HG02798 (cell line): ENCODE measurements around the gene B4GALT5.
A peak's percentile ranks its signal among the peaks of the same experiment; 100 is the strongest.
"Not testable (repeated sequence)": the region's sequence is repeated elsewhere in the genome, so short reads cannot be mapped to it uniquely, and the experiment has no call there.

ENCODE experiments used
- ATAC-seq: cut with Tn5 transposase; IDR thresholded peaks from one replicate; pipeline ENCODE4 v1.9.1; 2021; ENCODE audit warnings: mild to moderate bottlenecking; ENCODE audit not compliant: unreplicated experiment, poor library complexity

The B4GALT5 gene

DNA sequence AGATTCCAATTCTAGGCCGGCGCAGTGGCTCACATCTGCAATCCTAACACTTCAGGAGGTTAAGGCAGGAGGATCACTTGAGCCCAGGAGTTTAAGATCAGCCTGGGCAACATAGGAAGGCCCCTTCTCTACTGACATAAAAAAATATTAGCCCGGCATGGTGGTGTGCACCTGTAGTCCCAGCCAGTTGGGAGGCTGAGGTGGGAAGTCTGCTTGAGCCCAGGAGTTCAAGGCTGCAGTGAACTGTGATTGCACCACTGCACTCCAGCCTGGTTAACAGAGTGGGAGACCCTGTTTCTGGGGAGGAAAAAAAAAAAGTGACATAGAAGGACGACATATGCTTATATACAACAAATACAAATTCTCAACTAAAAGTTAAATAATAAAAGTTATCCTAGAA lies 30.9 kb downstream of the B4GALT5 start:
- no peak for ATAC-seq

DNA sequence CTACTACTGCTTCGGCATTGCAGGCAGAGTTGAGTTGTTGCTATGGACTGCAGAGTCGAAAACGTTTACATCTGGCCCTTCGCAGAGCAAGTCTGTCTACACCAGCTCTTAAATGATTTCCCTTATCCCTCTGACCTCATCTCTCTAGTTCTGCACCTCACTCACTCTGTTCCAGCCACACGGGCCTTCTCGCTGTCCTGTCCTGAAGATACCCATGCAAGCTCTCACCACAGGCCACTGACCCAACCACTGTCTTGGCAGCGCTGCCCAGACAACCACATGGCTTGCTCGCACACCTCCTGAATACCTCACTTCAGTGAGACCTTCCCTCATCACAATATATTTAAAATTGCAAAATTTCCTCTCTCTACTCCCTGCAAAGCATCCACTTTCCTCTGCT lies 31.4 kb downstream of the B4GALT5 start:
- ATAC-seq: no peak

DNA sequence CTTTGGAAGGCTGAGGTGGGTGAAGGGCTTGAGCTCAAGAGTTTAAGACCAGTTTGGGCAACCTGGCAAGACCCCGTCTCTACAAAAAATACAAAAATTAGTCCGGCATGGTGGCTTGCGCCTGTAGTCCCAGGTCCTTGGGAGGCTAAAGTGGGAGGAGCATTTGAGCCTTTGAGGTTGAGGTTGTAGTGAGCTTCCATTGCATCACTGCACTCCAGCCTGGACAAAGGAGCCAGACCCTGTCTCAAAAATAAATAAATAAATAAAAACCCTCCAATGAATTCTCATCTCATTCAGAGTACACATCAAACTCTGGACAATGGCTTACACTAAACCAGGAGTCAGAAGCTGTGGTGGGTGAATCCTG lies 31.8 kb downstream of the B4GALT5 start:
- no peak for ATAC-seq

DNA sequence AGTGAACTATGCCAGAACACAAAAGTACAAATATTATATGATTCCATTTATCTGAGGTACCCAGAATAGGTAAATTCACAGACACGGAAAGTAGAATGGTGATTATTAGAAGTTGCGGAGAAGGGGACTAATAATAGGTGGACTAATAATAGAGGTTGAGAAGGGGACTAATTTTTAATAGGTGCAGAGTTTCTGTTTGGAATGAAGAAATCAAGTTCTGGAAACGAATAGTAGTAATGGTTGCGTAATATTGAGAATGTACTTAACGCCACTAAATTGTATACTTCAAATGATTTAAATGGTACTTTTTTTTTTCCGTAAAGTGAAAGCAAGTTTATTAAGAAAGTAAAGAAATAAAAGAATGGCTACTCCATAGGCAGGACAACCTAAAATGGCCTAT lies 33.2 kb downstream of the B4GALT5 start:
- no peak for ATAC-seq

DNA sequence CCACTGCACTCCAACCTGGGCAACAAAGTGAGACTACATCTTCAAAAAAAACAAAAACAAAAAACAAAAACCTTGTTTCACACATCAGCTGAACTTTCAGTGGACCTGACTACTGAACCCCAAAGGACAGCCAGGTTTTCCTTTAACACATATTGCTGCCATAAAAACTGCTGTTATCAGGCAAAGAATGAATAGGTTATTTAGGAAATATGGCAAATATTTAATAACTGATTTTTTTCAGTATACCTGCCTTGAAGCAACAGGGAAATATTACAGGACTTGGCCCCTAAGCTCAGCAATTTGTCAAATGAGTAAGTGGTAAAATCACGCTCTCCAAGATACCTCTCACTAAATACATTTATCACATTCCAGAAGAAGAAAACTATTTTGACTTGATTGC lies 34.0 kb downstream of the B4GALT5 start:
- ATAC-seq: no peak

DNA sequence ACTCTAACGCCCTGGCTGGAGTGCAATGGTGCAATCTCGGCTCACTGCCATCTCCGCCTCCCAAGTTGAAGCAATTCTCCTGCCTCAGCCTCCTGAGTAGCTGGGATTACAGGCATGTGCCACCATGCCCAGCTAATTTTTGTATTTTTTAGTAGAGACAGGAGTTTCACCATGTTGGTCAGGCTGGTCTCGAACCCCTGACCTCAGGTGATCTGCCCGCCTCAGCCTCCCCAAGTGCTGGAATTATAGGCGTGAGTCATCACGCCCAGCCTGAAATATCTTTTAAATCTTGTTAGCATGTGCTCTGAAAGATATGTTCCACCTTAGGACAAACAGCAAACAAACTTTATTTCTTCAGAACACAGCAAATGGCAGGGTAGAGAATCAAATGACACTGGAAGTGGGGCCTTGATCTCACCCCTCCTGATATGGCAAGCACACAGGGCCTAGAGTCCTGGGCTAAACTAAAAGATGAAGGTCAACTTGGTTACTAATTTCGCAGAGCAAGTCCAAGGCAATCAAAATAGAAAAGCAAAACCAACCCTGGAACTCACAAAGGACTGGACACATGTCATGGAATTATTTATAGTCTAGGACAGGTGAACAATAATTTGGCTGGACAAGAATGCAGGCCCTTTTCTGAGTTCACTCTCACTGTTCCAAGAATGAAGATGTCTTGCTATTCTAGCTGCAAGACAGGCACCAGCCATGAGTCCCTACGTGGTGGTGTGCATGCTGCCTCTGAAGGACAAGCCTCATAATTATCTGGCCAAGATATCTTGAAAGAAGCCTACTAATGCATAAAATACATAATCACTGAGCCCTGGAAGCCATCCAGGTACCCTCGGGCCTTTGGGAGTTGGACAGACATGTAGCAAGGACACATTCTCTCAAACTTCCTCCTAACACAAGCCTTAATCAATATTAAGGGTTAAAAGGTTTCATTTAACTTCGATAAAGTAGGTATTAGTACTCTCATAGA lies 35.6 kb downstream of the B4GALT5 start:
- ATAC-seq: no peak

DNA sequence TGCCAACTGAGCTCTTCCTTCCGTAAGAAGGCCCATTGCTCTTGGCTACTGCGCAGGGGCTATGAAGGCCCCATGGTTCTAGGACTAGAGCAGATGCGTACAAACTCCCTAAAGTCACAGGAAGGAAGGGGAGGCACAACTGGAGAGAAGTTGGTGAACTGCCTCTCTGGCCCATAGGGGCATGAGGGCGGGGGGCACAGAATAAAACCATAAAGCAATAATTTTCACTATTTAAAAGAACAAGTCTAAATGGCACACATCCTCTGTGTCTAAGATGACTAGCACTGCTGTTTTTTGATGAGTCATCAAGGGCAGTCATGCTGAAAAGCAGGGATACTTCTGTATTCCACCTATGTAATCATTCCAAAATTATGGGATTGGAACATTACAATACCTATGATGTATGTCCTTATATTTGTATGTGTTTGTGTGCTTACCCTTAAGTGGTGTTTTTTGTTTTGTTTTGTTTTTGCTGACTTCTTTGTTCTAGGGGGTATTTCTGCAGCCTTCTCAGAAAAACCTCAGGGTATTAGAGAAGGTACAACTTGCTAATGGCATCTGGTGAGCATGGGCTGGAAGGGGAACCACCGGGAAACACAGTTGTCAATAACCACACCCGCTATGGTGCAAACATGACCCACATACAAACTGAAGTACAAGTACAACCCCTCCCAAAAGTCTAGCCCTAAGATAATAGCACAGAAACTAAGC lies 36.9 kb downstream of the B4GALT5 start:
- ATAC-seq: peak; percentile 63

DNA sequence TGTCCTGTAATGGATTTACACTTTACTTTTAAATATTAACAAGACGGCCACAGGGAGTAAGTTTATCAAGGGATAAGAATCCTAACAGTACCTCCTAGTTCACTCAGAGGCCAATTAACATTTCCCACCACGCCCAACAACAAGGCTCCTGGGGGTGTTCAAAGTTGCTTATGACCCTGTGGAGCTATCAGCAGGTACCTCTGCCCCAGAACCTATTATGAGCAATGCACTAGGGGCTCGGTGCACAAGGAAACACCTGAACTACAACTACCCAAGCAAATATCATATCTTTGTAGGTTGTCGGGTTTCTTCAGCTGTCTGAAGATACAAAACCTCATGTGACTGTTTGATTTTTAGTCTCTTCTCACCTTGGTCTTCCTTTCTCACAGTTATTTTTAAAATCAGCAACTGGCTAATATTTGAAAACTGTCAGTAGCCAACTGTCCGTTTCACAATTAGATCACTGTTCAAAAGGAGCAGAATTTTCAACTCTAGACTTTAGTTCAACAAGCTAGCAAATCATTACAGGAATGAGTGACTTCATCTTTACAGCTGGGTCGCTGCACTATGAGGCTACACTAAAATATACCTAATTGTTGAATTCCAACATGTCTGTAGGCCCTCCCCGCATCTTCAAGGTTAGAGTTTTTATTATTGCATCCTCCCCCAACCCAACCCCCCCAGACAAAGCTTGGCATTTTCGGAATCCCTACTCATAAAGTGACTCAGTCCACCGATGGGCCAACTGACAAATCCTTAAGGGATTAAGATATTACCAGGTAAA lies 38.1 kb downstream of the B4GALT5 start:
- ATAC-seq: peak; percentile 64

DNA sequence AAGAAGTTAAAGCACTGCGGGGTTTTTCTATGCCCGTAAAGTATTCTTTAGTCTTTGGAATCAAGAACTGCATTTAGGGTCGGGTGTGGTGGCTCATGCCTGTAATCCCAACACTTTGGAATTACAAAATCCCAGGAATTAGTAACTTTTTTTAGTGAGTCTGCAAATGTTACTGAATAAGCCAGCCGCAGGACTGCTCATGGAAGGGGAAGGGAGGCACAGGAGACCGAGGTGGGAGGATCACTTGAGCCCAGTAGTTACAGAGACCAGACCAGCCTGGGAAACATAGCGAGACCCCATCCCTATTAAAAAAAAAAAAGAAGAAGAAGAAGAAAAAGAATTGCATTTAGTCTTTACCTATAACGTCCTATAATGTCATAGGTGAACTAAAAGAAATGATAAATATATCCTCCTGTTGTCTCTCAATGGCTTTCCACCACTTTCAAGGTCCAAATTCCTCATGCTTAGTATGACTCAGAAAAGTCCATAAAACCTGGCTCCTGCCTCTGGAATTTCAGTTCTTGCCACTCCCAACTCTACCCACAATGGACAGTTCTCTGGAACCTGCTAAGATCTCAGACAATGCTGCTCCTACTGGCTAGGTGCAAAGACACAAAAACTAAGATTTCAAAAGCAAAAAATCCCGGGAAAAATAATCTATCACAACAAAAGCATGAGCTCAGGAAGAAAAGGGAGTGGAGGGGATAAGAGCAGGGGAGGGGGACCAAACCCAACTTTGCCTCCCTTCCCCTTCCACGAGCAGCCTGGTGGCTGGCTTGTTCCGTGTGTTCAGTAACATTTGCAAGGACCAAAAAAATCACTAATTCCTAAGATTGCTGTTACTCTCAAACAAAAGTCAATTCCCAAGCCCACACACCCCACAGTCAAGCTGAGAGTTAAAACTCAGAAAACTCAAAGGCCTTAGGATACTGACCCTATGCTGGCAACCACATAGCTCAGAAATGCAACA lies 39.0 kb downstream of the B4GALT5 start:
- no peak for ATAC-seq

DNA sequence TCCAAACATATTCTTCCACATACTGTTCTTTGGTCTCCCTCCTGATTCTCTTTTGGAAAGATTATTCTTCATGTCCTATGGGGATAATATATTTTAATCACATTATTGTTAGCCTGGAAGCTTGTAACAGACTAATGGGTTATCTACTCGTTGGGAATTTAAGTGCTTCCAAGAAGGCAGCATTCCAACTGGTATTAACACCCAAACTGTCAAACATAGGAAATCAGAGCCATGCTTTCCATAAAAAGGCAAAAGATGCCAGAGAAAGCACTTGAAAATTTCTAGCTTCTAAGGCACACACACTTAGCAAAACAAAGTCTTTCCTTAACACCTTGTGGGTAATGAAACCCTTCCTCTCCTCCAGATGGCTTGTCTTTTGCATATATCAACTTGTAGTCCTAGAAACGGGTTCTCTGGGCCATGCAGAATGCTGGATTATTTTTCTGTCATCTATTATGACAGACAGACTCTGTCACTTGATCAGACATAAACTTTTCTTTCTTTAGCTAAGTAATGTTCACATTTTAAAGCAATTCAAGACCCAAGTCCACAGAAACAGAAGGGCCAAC lies 41.5 kb downstream of the B4GALT5 start:
- no peak for ATAC-seq

DNA sequence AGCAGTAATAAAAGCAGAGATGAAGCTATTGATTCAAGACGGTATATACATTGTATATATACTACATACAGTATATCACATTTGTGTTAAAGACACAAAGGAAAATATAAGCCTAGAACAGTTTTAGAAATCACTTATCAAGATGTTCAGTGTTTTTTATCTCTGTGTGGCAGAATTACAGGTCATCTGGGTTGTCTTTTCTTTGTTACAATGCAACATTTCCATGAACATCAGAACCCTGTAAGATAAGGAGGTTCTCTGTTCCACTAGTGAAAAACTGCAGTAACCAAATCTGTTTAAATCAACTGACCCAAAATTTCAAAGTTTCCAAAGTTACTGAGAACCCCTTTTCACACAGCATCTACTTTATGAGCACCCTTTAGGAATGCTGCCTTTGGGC lies 42.2 kb downstream of the B4GALT5 start:
- no peak for ATAC-seq

DNA sequence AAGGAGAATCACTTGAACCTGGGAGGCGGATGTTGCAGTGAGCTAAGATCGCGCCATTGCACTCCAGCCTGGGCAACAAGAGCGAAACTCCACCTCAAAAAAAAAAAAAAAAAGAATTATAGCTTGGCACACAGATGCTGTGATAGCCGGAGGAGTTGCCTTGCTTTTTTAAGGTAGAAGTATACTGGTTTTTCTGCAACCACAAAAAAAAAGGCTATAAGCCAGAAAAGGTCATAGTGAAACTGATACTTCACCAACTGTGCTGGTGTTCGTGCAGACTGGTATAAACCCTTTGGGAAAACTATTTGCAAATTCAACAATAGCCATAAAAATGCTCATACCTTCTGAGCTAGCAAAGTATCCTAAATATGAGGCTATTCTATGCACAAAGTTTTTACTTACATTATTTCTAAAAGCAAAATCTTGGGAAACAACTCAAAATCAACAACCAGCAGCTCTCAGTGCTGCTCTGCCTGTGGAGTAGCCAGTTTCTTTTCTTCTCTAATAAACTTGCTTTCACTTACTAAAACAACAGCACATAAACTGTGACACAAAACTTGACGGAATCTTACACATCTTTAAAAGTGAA lies 44.0 kb downstream of the B4GALT5 start:
- peak; percentile 66 for ATAC-seq

DNA sequence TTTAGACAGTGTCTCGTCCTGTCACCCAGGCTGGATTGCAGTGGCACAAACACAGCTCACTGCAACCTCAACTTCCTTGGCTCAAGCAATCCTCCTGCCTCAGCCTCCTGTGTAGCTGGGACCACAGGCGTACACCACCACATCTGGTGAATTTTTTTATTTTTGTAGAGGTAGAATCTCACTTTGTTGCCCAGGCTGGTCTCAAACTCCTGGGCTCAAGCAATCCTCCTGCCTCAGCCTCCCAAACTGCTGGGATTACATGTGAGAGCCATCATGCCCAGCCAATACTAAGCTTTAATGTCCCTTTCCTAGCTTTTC lies 44.8 kb downstream of the B4GALT5 start:
- ATAC-seq: not testable (repeated sequence)

DNA sequence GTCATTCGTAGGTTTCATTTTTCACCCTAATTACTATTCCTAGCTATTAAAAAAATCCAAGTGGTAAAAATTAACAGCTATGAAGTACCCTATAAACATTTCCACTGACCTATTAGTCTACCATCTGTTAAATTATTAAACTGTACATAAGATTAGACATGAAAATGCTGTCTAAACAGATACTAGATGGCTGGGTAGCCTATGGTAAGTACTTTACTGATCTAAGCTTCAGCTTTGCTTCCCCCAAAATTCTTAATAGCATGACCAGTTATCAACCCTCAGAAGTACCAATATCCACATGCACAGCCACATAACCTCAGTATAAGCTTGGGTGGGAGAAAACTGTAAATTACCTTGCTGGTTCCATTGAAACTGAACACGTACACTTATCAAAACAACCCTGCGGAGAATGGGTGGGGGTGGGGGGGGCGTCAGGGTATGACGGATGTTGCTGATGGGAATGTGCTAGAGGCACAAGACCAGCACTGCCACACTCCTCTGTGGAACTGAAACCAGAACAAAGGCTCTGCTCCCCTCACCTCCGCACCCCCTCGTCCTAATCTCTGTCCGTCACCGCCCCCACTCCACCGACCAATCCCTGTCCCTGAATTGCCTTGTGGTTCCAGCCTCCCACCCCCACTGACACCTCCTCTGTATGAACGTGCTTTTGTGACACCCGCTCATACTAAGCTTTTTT lies 45.3 kb downstream of the B4GALT5 start:
- peak; percentile 76 for ATAC-seq

DNA sequence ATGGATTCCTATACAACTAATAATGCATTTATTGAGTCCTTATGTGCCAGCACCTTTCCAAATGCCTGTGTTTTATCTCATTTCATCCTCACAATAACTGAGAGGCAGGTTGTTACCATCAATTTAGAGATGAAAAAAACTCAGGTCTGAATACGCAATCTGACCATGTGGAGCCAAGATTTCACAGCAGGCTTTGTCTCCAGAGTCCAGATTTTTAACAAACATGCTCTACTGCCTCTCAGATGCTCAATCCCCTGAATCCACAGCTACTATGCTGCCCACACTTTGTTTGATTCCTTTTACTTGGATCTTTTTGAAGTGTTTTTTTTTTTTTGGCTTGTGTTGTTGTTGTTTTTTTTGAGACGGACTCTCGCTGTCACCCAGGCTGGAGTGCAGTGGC lies 46.8 kb downstream of the B4GALT5 start:
- ATAC-seq: no peak

DNA sequence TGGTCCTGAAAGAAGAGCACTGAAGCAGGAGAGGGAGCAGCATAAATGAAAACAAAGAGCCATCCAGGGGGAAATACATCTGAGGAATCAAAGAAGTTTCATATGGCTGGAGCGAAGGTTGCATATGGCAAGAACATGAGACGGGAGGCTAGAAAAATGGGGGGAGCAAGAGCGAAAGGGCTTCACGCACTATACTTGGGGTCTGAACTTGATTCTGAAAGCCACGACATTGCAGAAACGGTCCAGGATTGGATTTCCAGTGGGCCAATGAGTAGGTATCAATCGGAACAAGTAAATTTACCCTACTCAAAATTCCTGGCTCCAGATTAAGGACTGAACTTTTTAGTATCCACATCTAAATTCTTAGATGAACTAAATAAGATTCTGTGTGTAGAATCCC lies 47.9 kb downstream of the B4GALT5 start:
- ATAC-seq: no peak

DNA sequence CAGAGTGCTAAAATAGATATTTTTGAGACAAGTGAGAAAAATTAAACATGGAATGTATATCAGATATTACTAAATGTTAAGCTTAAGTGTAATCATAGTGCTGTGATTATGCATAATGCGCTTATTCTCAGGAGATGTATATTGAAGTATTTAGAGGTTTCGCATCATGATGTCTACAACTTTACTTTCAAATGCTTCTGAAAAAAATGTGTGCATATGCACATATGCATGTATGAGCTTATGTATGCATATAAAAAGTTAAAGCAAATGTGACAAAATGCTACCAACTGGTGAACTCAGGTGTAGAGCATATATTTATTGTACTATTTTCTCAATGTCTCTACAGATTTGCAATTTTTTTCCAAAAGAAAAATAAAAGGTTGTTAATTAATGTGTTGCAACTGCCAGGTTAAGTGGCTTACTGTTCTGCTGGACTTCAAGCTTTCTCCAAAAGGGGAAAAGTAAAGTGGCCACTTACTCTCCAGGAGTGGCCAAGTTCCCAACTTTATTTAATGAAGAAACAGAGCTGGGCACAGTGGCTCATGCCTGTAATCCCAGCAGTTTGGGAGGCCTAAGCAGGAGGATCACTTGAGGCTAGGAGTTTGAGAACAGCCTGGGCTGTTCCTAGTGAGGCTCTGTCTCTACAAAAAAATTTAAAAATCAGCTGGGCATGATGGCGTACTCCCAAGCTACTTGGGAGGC lies 48.9 kb downstream of the B4GALT5 start:
- ATAC-seq: no peak

DNA sequence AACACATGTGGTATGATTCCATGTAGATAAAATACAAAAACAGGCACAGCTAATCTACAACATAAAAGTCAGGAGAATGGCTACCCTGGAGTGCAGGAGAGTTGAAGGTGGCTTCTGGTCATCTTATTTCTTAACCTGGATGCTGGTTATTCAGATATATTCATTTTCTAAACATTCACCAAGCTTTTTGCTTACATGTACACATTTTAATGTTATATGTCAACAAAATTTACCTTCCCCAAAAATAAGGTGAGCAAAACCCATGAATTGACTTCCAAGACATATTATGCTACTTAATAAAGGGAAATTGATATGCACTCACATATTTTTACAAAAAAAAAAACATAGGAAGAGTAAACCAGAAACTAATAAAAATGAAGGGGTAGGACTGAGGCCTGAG lies 50.6 kb downstream of the B4GALT5 start:
- no peak for ATAC-seq
